ENCODE measurements around the gene OPN1SW. TPM values are rescaled to one million over a fixed set of nuclear protein-coding genes. Genes with fewer than 3 reads are reported as not detected.

The OPN1SW gene
- total and polyA plus RNA-seq, 9 of the 15 experiments (the other 6 are each of a cell fraction or from before 2014, with no cell fraction given): 0.84 to 1.0 TPM; not detected in 7

GRCh38 chr7:128739048-128739962 is 36.3 kb downstream of the OPN1SW start, which contains the start of gene CALU (continued):
- no peak for TF ChIP-seq NFIX (CRISPR knock-in tag; IDR thresholded peaks at IDR 0.05; ENCODE audit: low read depth)
- TF ChIP-seq SREBF2 (CRISPR knock-in tag; IDR thresholded peaks at IDR 0.05): no peak
- no peak for TF ChIP-seq ZNF41 (CRISPR knock-in tag; conservative IDR thresholded peaks at IDR 0.05)
- TF ChIP-seq, protein P1, sequence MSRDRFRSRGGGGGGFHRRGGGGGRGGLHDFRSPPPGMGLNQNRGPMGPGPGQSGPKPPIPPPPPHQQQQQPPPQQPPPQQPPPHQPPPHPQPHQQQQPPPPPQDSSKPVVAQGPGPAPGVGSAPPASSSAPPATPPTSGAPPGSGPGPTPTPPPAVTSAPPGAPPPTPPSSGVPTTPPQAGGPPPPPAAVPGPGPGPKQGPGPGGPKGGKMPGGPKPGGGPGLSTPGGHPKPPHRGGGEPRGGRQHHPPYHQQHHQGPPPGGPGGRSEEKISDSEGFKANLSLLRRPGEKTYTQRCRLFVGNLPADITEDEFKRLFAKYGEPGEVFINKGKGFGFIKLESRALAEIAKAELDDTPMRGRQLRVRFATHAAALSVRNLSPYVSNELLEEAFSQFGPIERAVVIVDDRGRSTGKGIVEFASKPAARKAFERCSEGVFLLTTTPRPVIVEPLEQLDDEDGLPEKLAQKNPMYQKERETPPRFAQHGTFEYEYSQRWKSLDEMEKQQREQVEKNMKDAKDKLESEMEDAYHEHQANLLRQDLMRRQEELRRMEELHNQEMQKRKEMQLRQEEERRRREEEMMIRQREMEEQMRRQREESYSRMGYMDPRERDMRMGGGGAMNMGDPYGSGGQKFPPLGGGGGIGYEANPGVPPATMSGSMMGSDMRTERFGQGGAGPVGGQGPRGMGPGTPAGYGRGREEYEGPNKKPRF (IDR thresholded peaks at IDR 0.05; ENCODE audit: low read depth, low read length): no peak
- no peak for TF ChIP-seq ZNF239 (CRISPR knock-in tag; IDR thresholded peaks at IDR 0.05)
- TF ChIP-seq ZNF507 (tag; conservative IDR thresholded peaks at IDR 0.05): no peak
- TF ChIP-seq ZFP36 (IDR thresholded peaks at IDR 0.05; ENCODE audit: low read depth, low read length, partially characterized antibody): no peak
- peak; percentile 91 for TF ChIP-seq E2F3 (CRISPR knock-in tag; IDR thresholded peaks at IDR 0.05)
- peak; percentile 46; the same call in 1 of the 2 replicates for TF ChIP-seq CC2D1A (IDR thresholded peaks at IDR 0.05)
- TF ChIP-seq ZNF561 (CRISPR knock-in tag; conservative IDR thresholded peaks at IDR 0.05): no peak
- TF ChIP-seq ATF6 (CRISPR knock-in tag; IDR thresholded peaks at IDR 0.05): no peak; the same call in 1 of the 2 replicates
- no peak for TF ChIP-seq SLC30A9 (CRISPR knock-in tag; IDR thresholded peaks at IDR 0.05)
- TF ChIP-seq TEAD4 (IDR thresholded peaks at IDR 0.05; ENCODE audit: low read length): 0 out of 2 replicates have a peak, but pooled peaks have one; percentile 3
- TF ChIP-seq TEAD4 (CRISPR knock-in tag; IDR thresholded peaks at IDR 0.05; ENCODE audit: borderline replicate concordance): no peak; the same call in 1 of the 2 replicates
- TF ChIP-seq, protein P2, sequence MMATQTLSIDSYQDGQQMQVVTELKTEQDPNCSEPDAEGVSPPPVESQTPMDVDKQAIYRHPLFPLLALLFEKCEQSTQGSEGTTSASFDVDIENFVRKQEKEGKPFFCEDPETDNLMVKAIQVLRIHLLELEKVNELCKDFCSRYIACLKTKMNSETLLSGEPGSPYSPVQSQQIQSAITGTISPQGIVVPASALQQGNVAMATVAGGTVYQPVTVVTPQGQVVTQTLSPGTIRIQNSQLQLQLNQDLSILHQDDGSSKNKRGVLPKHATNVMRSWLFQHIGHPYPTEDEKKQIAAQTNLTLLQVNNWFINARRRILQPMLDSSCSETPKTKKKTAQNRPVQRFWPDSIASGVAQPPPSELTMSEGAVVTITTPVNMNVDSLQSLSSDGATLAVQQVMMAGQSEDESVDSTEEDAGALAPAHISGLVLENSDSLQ (IDR thresholded peaks at IDR 0.05): peak; percentile 96
- no peak for TF ChIP-seq FOXO4 (CRISPR knock-in tag; IDR thresholded peaks at IDR 0.05)
- TF ChIP-seq ZNF780A (CRISPR knock-in tag; IDR thresholded peaks at IDR 0.05): no peak
- no peak for TF ChIP-seq RFX7 (CRISPR knock-in tag; IDR thresholded peaks at IDR 0.05)
- peak; percentile 77 for TF ChIP-seq HNRNPLL (IDR thresholded peaks at IDR 0.05; ENCODE audit: low read depth, low read length, poor library complexity, severe bottlenecking)
- no peak for TF ChIP-seq NCOA6 (IDR thresholded peaks at IDR 0.05)
- TF ChIP-seq SIN3A (IDR thresholded peaks at IDR 0.05; ENCODE audit: borderline replicate concordance in 2 of 2, control insufficient read depth in 1 of 2, low read depth in 2 of 2, low read length in 2 of 2): peak; percentile 66; a peak in 2 of 4 replicates

All from K562 (cell line).